Measurements from ENCODE around the gene ACP3.
"Not testable (repeated sequence)": the region's sequence is repeated elsewhere in the genome, so short reads cannot be mapped to it uniquely, and the experiment has no call there.

The ACP3 gene

GRCh38 chr3:132293251-132293650, 24.0 kb upstream of the ACP3 start:
- H3K9ac ChIP-seq (ENCODE audit: low read depth, low read length) = no peak overlapping the region
- H3K9me3 ChIP-seq (ENCODE audit: control insufficient read depth, insufficient read depth, low read length) = no peaks in the 10 kb centered on the region
- no peaks in the 10 kb centered on the region for H3K36me3 ChIP-seq (ENCODE audit: insufficient read depth, low read length)
- no peaks in the 10 kb centered on the region for H3K4me1 ChIP-seq (ENCODE audit: insufficient read depth, low read length)

- H3K36me3 ChIP-seq (ENCODE audit: insufficient read depth, low read length) = no peaks in the 10 kb centered on the region
- no peak overlapping the region for H3K9ac ChIP-seq (ENCODE audit: low read depth, low read length)
- H3K9me3 ChIP-seq (ENCODE audit: control insufficient read depth, insufficient read depth, low read length) = no peaks in the 10 kb centered on the region
- no peaks in the 10 kb centered on the region for H3K4me1 ChIP-seq (ENCODE audit: insufficient read depth, low read length)
These were observed 22.3 kb upstream of the ACP3 start for GRCh38 chr3:132294906-132295305.

GRCh38 chr3:132303336-132304201, 13.6 kb upstream of the ACP3 start:
- H3K36me3 ChIP-seq (ENCODE audit: insufficient read depth, low read length); H3K9ac ChIP-seq (ENCODE audit: low read depth, low read length); H3K4me1 ChIP-seq (ENCODE audit: insufficient read depth, low read length); H3K9me3 ChIP-seq (ENCODE audit: control insufficient read depth, insufficient read depth, low read length): not testable (repeated sequence)

GRCh38 chr3:132304351-132304750, 12.9 kb upstream of the ACP3 start:
- not testable (repeated sequence) for H3K36me3 ChIP-seq (ENCODE audit: insufficient read depth, low read length); H3K9ac ChIP-seq (ENCODE audit: low read depth, low read length); H3K4me1 ChIP-seq (ENCODE audit: insufficient read depth, low read length); H3K9me3 ChIP-seq (ENCODE audit: control insufficient read depth, insufficient read depth, low read length)

- not testable (repeated sequence) for H3K9ac ChIP-seq (ENCODE audit: low read depth, low read length); H3K4me1 ChIP-seq (ENCODE audit: insufficient read depth, low read length); H3K9me3 ChIP-seq (ENCODE audit: control insufficient read depth, insufficient read depth, low read length); H3K36me3 ChIP-seq (ENCODE audit: insufficient read depth, low read length)
These were observed 7.2 kb upstream of the ACP3 start for GRCh38 chr3:132310057-132310456.

- H3K4me1 ChIP-seq (ENCODE audit: insufficient read depth, low read length) = no peaks in the 10 kb centered on the region
- no peaks in the 10 kb centered on the region for H3K9me3 ChIP-seq (ENCODE audit: control insufficient read depth, insufficient read depth, low read length)
- no peak overlapping the region for H3K9ac ChIP-seq (ENCODE audit: low read depth, low read length)
- H3K36me3 ChIP-seq (ENCODE audit: insufficient read depth, low read length) = no peaks in the 10 kb centered on the region
These were observed 5.9 kb upstream of the ACP3 start for GRCh38 chr3:132311316-132311715.

- H3K9me3 ChIP-seq (ENCODE audit: control insufficient read depth, insufficient read depth, low read length) = no peaks in the 10 kb centered on the region
- H3K4me1 ChIP-seq (ENCODE audit: insufficient read depth, low read length) = no peaks in the 10 kb centered on the region
- H3K9ac ChIP-seq (ENCODE audit: low read depth, low read length) = no peak overlapping the region
- H3K36me3 ChIP-seq (ENCODE audit: insufficient read depth, low read length) = no peaks in the 10 kb centered on the region
These were observed 5.4 kb upstream of the ACP3 start for GRCh38 chr3:132311841-132312240.

- Histone ChIP-seq H3K36me3 (ENCODE audit: insufficient read depth, low read length) (no peaks in the 10 kb centered on the region), H3K9me3 (ENCODE audit: control insufficient read depth, insufficient read depth, low read length) (no peaks in the 10 kb centered on the region), H3K9ac (ENCODE audit: low read depth, low read length) (no peak overlapping the region), H3K4me1 (ENCODE audit: insufficient read depth, low read length) (peaks cover 22% of the 10 kb centered on the region)
These were observed 1.4 kb upstream of the ACP3 start for GRCh38 chr3:132315851-132316250.

- Histone ChIP-seq H3K36me3 (ENCODE audit: insufficient read depth, low read length) (no peaks in the 10 kb centered on the region), H3K4me1 (ENCODE audit: insufficient read depth, low read length) (peaks cover 22% of the 10 kb centered on the region), H3K9me3 (ENCODE audit: control insufficient read depth, insufficient read depth, low read length) (no peaks in the 10 kb centered on the region), H3K9ac (ENCODE audit: low read depth, low read length) (no peak overlapping the region)
These were observed 1.2 kb downstream of the ACP3 start for GRCh38 chr3:132318451-132318850.

- Histone ChIP-seq H3K4me1 (ENCODE audit: insufficient read depth, low read length) (peaks cover 22% of the 10 kb centered on the region), H3K36me3 (ENCODE audit: insufficient read depth, low read length) (no peaks in the 10 kb centered on the region), H3K9me3 (ENCODE audit: control insufficient read depth, insufficient read depth, low read length) (no peaks in the 10 kb centered on the region), H3K9ac (ENCODE audit: low read depth, low read length) (no peak overlapping the region)
These were observed 4.1 kb downstream of the ACP3 start for GRCh38 chr3:132321304-132321703.

GRCh38 chr3:132325103-132325606, 7.9 kb downstream of the ACP3 start:
- Histone ChIP-seq H3K9ac (ENCODE audit: low read depth, low read length) (no peak overlapping the region), H3K9me3 (ENCODE audit: control insufficient read depth, insufficient read depth, low read length) (no peaks in the 10 kb centered on the region), H3K36me3 (ENCODE audit: insufficient read depth, low read length) (no peaks in the 10 kb centered on the region), H3K4me1 (ENCODE audit: insufficient read depth, low read length) (peaks cover 2% of the 10 kb centered on the region; the same call in 1 of the 2 replicates)

GRCh38 chr3:132325634-132326033, 8.4 kb downstream of the ACP3 start:
- no peaks in the 10 kb centered on the region for H3K36me3 ChIP-seq (ENCODE audit: insufficient read depth, low read length)
- no peak overlapping the region for H3K9ac ChIP-seq (ENCODE audit: low read depth, low read length)
- H3K9me3 ChIP-seq (ENCODE audit: control insufficient read depth, insufficient read depth, low read length) = no peaks in the 10 kb centered on the region
- H3K4me1 ChIP-seq (ENCODE audit: insufficient read depth, low read length) = no peaks in the 10 kb centered on the region

- Histone ChIP-seq H3K9ac (ENCODE audit: low read depth, low read length) (no peak overlapping the region), H3K36me3 (ENCODE audit: insufficient read depth, low read length) (no peaks in the 10 kb centered on the region), H3K4me1 (ENCODE audit: insufficient read depth, low read length) (no peaks in the 10 kb centered on the region), H3K9me3 (ENCODE audit: control insufficient read depth, insufficient read depth, low read length) (no peaks in the 10 kb centered on the region)
These were observed 9.0 kb downstream of the ACP3 start for GRCh38 chr3:132326251-132326650.

GRCh38 chr3:132332082-132332481, 14.9 kb downstream of the ACP3 start:
- H3K9ac ChIP-seq (ENCODE audit: low read depth, low read length) = no peak overlapping the region
- H3K4me1 ChIP-seq (ENCODE audit: insufficient read depth, low read length) = no peaks in the 10 kb centered on the region
- H3K9me3 ChIP-seq (ENCODE audit: control insufficient read depth, insufficient read depth, low read length) = no peaks in the 10 kb centered on the region
- H3K36me3 ChIP-seq (ENCODE audit: insufficient read depth, low read length) = no peaks in the 10 kb centered on the region

GRCh38 chr3:132332508-132332907, 15.3 kb downstream of the ACP3 start:
- H3K9ac ChIP-seq (ENCODE audit: low read depth, low read length) = no peak overlapping the region
- no peaks in the 10 kb centered on the region for H3K4me1 ChIP-seq (ENCODE audit: insufficient read depth, low read length)
- H3K36me3 ChIP-seq (ENCODE audit: insufficient read depth, low read length) = no peaks in the 10 kb centered on the region
- no peaks in the 10 kb centered on the region for H3K9me3 ChIP-seq (ENCODE audit: control insufficient read depth, insufficient read depth, low read length)
